Medulla oblongata (tissue), 1 donor: Measurements from ENCODE around the gene KRT222.

ENCODE experiments used
- DNase-seq: peaks from one replicate; pipeline ENCODE4 v3.0.0-alpha.2; 2015; ENCODE audit errors: extremely low spot score

Gene KRT222

DNA sequence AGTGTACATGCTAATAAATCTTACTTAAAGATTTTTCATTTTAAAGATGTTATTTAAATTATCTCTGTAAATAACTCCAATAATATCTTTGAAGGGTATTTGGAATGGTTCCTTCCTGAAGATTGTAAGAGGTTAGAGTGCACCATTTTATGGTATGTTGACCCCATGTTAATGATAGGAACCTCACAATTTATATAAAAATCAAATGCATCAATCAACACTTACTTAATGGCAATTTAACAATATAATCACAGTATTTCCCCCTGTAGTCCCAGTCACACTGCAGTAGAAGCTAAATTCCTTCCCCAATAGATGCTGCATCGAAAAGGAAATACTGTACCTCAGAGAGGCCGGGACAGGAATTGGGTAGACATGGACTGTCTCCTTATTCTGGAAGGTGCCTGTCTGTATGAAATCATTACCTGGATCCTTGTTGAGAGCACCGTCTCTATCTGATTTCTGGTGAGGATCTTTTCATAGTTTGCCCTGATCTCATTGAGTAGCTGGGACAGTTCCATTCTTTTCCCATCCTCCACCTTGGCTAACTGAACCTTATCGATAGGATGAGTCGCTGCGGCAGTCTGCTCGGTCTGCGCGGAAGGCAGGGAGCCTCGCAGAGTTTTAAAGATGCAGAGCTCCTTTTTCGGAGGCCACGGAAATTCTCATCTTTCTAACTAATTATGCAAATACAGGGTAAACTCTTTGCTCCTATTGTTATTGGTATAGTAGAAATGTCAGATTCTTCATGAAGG is at the start of gene KRT222:
Gene KRT222 (minus strand): TSS at position 596 of the 752 bp plus-strand sequence. CDS start 78 bp downstream, at position 518.
- DNase-seq: no peak

DNA sequence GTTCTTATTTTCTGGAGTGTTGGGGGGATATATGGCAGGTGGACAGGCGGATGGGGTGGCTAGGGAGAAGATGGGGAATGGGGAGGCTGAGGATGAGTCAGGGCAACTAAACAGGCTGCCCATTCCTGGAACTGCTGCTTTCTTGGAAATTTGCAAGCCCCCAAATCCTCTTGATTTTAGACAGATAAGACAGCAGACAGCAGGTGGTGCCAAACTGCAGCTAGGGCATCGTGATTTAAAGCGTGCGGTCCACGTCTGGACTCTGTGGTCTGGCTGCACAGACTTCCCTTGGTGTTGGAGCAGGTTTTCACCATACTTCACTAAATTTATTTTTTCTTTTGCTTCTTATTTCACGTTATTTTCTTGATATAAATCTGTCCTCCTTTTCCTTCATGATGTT is 49.5 kb upstream of the KRT222 start:
- DNase-seq: no peak

DNA sequence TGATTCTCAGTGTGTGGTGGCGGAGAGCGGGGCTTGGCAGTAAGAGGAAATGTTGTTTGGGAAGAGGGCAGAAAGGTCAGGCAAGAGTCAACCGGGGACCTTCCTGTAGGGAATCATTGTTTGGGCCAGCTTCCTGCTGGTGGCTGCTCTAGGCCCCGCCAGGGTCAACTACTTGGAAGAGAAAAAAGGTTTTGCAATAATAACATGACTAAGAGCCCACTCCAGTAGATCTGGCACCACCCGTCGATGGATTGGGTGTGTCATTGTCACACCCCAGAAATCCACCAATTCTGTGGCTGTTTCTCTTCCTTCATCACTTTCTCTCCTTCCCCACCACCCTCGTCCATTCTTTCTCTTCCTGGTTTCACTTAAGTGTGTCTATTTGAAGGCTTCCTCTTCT is 42.8 kb upstream of the KRT222 start:
- no peak for DNase-seq

DNA sequence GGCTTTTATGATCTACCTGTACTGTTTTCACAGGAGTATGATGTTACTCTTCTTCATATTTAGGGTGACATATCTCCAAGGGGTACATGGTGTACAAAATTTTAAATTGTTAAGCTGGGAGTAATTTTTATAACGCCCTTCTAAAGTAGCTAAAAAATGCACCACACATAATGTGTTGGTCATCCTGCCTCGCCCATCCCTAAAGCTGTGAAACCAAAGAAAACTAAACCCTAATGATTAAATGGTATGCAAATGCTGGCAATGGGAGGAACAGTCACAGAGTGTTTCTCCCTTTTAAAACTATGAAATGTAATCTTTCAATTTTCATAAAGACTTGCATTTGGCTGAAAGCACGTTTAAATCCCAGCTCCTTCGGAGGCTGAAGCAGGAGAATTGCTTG is 40.6 kb upstream of the KRT222 start:
- DNase-seq: no peak

DNA sequence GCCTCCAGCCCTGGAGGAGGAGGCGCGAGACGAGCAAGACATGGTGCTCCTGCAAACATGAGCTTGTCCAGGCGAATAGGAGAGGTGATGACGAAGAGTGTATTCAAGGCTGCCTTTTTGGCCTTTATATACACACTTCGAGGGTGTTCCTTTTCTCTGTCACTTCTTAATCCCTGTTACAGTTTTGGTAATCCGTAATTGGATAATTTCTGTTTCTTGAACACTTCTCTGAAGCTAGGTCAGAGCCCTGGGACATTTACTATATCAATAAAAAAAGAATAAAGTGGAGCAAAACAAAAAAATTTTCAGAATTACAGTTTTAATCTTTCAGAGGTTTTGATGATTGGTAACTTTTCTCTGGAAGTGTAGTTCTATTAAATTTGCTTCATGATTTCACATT is 38.7 kb upstream of the KRT222 start, which contains the start of gene KRT24:
Gene KRT24 (minus strand): TSS at position 101 of the 400 bp plus-strand sequence. CDS start 59 bp downstream, at position 42.
- DNase-seq: no peak

DNA sequence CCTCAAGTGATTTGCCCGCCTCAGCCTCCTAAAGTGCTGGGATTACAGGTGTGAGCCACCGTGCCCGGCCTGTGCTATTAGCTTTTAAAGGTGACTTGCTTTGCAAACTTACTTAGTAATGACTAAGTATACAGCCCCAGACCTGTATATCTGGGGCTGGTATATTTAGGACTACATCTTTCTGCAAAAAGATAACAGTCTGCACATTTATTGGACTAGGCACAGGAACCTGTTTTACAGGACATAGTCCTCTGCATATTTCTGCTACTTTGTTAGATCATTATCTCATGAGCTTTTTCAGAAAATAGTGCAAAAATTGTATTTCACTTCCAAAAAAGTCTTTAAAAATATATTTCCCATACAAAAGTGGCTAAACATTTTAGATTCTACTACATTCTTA is 37.3 kb upstream of the KRT222 start:
- DNase-seq: no peak

DNA sequence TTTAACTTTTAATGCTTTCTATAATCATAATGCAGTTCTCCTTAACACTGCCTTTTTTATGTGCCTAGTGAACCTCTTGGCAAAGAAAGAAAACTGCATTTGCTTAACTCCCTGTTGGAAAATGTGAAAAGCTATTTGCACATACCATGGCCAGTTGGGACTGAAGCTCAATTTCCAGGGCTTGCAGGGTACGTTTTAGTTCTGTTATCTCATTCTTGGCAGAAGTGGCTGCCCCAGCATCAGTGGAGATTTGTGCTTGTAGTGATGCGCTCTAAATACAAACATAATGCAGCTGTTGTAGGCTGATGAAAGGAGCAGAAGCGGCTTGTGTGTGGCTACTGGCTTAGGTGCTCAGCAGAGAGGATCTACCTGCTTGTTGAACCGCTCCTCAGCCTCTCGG is 34.9 kb upstream of the KRT222 start:
- DNase-seq: no peak

DNA sequence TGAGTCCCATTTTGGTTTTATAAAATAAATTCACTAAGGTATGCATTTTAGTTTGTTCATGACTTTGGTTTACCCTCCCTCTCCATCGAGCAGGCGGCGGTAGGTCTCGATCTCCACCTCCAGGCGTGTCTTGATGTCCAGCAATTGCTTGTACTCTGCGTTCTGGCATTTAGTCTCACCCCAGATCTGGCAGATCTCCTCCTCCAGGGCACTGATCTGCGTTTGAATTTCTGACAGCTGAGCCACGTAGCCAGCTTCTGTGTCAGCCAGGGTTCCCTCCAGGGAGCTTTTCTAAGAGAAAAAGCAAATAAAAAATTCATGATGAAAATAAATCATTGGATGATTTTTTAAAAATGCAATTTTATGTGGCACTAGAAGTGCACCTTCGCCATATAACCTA is 34.4 kb upstream of the KRT222 start:
- DNase-seq: no peak

DNA sequence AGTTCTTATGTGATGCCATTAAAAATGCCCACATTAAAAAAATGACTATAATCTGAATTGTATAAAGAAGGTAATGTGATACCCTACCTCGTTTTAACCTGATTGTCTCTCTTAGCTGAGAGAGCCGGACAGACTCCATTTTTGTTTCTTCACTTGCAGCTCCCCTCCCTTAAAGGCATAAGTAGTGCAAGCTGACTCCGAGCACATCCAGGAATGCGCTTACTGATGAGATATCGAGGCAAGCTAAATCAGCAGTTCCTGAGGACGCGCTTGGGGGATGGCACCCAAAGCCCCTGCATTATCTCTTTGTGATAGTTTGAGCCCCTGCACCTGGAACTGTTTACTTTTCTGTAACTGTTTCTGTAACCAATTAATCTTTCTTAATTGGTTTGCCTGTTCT is 32.3 kb upstream of the KRT222 start:
- no peak for DNase-seq

DNA sequence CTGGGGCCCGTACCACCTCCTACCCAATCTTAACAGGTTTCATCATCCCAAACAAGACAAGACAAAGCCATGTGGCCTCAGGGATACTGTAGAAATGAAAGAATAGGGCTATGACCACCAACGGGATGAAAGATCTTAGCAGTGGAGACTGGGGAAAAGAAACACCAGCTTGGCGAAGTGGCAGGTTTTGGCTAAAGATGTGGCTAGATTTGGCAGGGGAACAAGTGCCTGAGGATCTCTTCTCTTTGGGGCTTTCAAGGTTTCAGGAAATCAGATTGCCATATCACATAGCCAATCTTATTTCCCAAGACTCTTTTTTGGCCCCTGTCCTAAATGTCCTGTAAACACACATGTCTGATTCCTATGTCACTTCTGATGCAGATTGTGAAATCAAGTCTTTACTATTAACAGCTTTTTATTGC is 31.7 kb upstream of the KRT222 start:
- DNase-seq: no peak

DNA sequence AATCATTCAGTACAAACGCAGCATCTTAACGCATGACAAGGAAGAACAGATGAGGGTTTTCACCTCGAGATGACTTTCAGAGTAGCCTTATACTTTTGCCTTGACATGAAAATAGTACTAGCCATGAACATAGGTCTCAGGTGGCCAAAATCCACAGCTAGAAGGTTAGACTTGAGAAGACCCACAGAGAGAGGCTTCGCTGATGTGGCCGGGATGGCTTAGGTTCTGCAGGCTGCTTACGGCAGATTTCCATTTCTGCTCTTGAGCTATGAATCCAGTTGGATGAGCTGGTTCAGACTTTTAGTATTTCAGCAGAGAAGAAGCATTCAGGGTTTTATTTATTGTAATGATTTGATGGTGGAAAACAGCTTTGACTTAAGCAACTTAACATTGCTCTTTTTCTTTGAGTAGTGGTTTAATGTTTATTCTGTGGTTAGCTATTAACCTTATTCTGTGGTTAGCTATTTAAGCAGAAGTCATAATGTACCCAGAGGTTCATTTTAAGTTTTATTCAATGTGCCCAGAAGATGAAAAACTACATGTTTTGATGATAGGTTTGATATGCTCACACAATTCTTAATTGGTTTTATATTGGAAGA is 31.0 kb upstream of the KRT222 start:
- DNase-seq: no peak

DNA sequence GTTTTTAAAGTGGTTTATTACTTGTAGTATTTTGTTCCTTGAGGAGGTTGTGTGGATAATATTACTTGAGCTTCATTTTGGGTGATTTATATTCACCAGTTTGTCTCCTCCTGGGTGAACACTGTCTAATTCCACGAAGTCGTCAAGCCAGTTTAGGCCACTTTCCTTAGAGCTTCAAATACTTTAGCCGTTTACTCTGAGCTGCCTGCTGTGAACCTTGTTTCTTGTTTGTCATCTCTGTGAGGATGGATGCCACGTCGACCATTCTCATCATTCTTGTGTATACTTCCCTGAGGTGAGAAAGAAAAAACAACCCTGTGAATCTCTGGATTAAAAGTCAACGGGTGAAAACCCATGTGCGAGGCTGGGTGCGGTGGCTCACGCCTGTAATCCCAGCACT is 29.6 kb upstream of the KRT222 start:
- no peak for DNase-seq

DNA sequence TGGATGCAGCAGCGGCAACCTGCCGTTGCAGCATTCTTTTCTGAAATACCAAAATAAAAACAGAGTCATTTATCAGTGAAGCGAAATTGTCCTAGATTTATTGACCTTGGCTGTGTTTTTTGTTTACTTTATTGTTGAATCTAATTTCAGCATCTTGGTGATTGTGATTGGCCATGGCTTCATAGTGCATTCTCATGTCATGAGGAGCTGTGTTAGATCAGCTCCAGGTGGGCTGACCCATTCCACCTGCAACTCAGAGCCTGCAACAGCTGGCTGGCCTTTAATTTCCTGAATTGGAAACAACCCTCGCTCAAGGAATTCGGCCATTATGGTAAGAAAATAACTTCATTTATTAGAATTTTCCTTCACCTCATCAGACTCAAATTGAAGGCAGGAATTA is 22.1 kb upstream of the KRT222 start:
- no peak for DNase-seq

DNA sequence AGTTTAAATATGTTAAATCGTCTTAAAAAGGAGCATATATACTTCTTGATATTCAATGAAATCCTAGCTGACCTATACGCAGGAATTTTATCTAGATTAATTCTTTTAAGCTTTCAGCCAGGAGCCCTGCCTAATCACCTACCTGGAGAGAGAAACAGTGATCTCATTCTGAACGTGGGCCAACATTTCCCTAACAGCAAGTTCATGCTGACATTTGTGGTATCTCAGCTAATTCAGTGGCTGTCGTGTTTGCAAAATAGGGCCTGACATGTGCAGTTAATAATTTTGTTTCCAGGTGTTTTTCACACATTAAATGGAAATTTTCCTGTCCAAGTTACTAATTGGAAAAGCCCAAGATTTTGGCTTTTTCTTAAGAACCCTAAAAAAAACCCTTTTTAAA is 21.2 kb upstream of the KRT222 start:
- DNase-seq: no peak

DNA sequence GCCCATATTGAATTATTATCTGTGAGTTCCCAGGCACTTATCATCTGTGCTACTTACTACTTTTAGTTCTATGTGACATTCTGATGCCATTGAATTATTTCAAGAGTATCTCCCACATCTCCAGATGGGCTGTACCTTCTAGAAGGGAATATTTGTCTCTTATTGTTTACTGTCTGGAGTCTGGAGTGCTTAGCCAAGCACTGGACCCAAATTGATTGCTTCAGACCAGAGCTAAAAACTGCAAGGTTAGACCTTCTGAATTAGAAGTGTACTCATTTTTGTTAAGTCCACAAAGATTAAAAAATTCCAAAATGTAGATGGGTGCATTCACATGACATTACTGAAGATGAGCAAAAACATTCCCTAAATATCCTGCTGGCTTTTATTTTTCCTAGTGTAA is 16.0 kb upstream of the KRT222 start:
- DNase-seq: no peak

DNA sequence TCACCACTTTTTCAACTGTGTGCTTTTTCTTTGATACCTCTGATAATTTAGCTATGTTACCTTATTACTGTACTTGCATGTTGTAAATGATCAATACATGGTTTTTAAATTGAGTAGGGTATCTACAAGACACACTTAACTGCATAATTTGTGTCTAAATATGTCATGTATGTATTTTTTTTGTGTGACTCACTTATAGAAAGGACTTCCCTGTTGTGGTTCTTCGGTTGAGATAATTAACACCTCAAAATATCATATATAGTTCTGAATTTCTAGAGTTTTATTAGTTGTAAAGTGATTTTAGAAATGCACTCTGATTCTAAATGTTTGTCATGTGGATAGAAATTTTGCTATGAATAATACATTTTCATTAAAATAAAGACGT is 14.5 kb upstream of the KRT222 start:
- no peak for DNase-seq

DNA sequence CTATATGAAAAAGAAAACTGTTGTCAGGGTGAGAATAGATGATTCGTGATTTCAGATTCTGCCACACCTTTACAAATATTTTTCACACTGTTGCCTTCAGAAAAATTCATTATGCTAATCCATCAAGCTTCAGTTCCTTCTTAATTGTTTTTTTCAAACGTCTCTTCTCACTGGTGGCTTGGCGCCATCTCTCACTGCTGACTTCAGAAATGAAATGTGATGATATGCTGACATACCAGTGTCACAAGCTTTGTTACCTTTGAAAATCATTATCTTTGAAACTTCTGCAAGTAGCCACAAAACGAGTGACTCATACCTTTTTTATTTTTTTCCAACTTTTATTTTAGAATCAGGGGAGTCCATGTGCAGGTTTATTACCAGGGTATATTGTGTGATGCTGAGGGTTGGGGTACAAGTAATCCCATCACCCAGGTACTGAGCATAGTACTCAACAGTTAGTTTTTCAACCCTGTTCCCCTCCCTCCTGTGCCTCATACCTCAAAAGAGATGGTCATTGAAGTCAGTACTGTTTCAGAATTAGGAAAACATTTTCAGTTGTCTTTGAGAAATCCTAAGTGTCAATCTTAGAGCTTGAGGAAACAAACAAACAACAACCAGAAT is 14.0 kb upstream of the KRT222 start:
- no peak for DNase-seq

DNA sequence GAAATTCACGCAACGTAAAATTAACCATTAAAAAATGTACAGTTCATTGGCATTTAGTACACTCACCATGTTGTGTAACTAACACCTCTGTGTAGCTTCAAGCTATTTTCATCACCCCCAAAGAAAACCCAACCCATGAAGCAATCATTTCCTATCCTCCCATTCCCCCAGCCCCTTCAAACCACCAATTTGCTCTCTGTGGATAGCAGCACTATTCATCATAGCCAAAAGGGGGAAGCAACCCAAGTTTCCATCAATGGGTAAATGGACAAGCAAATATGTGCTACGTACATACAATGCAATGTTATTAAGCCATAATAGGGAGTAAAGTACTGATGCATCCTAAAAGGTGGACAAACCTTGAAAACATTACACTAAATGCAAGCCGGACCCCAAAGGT is 10.9 kb upstream of the KRT222 start:
- DNase-seq: no peak

DNA sequence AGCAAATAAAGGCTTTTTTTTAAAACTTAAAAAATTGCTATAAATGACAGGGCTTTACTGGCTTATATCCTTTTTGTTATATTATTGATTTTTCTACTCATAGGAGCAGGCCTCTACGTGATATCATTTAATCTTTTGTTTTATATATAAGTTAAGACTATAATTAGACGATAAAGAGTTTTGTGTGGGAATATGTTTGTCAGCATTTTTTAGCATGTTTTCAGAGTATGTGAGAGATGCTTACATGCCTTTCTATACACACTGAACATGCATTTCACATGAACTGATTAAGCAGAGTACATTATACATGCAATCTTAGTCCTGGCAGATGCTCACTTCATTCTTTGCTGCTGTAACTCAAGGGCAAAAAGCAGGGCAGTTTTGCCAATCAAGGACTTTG is 7.7 kb upstream of the KRT222 start:
- DNase-seq: no peak

DNA sequence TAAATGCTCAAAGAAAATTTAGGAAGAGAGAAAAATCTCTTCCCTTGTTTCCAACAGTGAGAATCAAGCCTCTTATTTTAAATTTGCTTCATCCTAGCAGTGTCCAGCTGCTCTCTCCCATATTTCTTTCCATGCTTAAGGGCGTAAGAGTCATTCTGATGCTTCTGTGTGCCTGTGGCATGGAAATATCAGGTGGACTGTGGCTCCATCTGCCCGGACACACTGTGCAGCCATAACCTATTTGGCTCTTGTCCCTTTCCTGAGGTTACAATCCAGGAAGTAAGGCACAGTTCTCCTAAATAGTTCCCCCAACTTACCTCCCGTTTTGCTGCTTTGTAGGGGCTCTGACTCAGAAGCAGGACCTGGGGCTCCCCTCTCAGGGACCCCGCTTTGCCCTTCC is 6.3 kb upstream of the KRT222 start:
- DNase-seq: no peak

DNA sequence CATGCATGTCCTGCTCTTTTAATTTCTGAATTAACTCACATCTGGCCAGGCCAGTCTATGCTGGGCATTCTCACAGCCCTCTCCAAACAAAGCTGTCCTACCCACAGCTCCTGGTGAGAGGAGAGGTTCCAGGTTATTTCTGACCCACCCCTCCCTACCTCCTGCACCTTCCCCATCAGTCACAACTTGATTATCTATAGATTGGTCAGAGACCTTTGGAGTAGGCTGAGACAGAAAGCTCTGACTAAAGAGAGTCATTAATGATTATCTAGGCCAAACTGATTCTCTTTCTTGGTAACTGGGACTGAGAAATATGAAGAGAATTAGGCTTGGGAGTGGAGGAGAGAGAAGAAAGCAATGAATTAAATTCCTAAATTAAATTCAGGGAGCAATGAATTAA is 1.4 kb upstream of the KRT222 start:
- DNase-seq: no peak

DNA sequence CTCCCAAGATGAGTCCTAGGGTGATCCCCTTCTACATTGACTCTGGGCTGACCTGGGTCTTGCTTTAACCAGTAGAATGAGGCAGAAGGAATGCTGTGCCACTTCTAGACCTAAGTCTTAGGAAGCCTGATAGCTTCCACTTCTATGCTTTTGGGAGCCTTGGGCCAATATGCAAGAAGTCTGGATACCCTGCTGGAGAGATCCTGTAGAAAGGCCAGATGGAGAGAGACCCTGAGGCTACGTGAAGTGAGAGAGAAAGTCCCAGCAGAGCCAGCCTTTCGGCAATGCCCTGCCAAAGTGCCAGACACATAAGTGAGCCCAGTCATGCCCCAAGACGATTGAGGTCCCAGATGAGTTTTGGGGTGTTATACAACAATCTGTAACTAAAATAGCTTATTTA is 1.7 kb downstream of the KRT222 start:
- no peak for DNase-seq

DNA sequence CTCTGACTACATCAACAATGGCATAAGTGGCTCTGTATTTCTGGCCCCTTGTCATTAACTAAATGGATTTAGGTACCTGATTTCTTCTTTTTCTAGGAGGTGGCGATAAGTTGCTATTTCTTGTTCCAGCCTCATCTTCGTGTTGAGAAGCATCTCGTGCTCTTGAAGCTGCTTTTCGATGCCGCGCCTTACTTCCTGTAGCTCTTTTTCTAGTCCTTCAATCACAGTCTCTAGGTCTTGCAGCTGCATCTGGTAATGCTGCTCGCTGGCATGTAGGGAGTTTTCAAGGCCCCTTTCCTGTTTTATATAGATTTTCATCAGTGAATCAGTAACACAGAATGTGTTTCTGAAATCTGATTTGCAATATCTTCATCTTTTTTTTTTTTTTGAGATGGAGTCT is 5.1 kb downstream of the KRT222 start:
- no peak for DNase-seq
